Ovary (tissue), 9 donors: ENCODE results near the gene C2CD3. TPM values are rescaled to one million over a fixed set of nuclear protein-coding genes. Genes with fewer than 3 reads are reported as not detected.

Source experiments
- DNase-seq, 5 donors: peaks; one replicate each; pipeline ENCODE4 v3.0.0-alpha.2; 2019 to 2020
- H3K27ac ChIP-seq, 2 donors: fragments of 200-600 bp; one replicate each; pipeline versions ENCODE4 v1.5.1 to v1.8.0; 2019 to 2022
- H3K27me3 ChIP-seq: fragments of 200-600 bp; one replicate; pipeline ENCODE4 v1.8.0; 2022
- H3K36me3 ChIP-seq: fragments of 200-600 bp; sonication (generic); one replicate; pipeline ENCODE4 v1.5.1; 2019
- H3K4me1 ChIP-seq: one replicate; pipeline ENCODE4 v1.8.1; 2013; ENCODE audit warnings: mild to moderate bottlenecking, moderate library complexity; ENCODE audit not compliant: insufficient read depth
- H3K4me3 ChIP-seq: fragments of 200-600 bp; sonication (generic); one replicate; pipeline ENCODE4 v1.5.1; 2017
- H3K9me3 ChIP-seq, 2 donors: fragments of 200-600 bp in 1 of 2; sonication (generic) in 1 of 2; one replicate each; pipeline versions ENCODE4 v1.5.1 to v1.8.1; 2013 to 2019; ENCODE audit warnings: mild to moderate bottlenecking in 1 of 2, moderate library complexity in 1 of 2
- CTCF ChIP-seq, 3 donors: fragments of 450-650 bp in 2 of 3; fragments of 200-600 bp in 1 of 3; IDR thresholded peaks; one replicate each; pipeline versions ENCODE4 v1.5.1 to v1.8.0; 2016 to 2022; ENCODE audit warnings: antibody characterized with exemption in 3 of 3, mild to moderate bottlenecking in 1 of 3
- EP300 ChIP-seq: sonication (generic); formaldehyde crosslinking; IDR thresholded peaks from one replicate; pipeline ENCODE4 v1.6.1; 2017; ENCODE audit warnings: antibody characterized with exemption
- POLR2A ChIP-seq: fragments of 450-650 bp; IDR thresholded peaks from one replicate; pipeline ENCODE4 v1.6.1; 2017; ENCODE audit warnings: antibody characterized with exemption, mild to moderate bottlenecking, moderate library complexity
- WGBS, 3 donors: extraction: QIAGEN DNeasy Blood & Tissue Kit in 1 of 3; methylation state at CpG; one replicate each; pipeline versions ENCODE4 v1.1.5 to v1.1.7; 2013 to 2017; 5-methylcytosine and 5-hydroxymethylcytosine counted together
- intact Hi-C, 4 donors: fragments of 100-400 bp; cut with DNase I; formaldehyde crosslinking; loops; one replicate each; pipeline versions ENCODE4 v1.11.0 to v1.15.1; 2022 to 2023
- polyA plus RNA-seq, 2 donors: library from polyadenylated mRNA; stranded (reverse); fragments of 200-250 nt in 1 of 2; fragments of 350-450 nt in 1 of 2; fragmentation: Illumina TruSeq in 1 of 2; extraction: RNeasy Lipid Tissue Mini Kit (QIAGEN cat#74804) in 1 of 2; gene quantifications; one replicate each; pipeline ENCODE4 v1.2.3, GENCODE V29; 2013 to 2014
- total RNA-seq, 7 donors: library from RNA; depleted of rRNA in 2 of 7; stranded (reverse); fragments of >200 nt in 2 of 7; fragmentation: NEBNext Ultra II Directional in 3 of 7; extraction: Animal tissue kit (Norgen Biotek cat#: 25700) in 3 of 7; gene quantifications; one replicate each; pipeline versions ENCODE4 v1.1.0 to v1.2.4, GENCODE V29; 2016 to 2023
- donor health status: DM: no; HTN: no; CAD: no; lungs with moderate emphysema.
- donor health status: DM: no; HTN: no; CAD: no.
- donor health status: Bipolar disorder and iron deficiency.
- donor health status: DM: yes; HTN: yes; CAD: no.
- donor health status: DM: no; HTN: no; CAD: no.
- donor health status: DM: yes; HTN: yes; CAD: no.

C2CD3 gene
- total and polyA plus RNA-seq, 9 donors = 9.3 to 33.5 (median 17.5) TPM

GRCh38 chr11:74100231-74100630 lies 70.6 kb downstream of the C2CD3 start:
- no peak overlapping the region for H3K4me3 ChIP-seq
- H3K9me3 ChIP-seq = no peaks in the 10 kb centered on the region
- H3K27me3 ChIP-seq = no peaks in the 10 kb centered on the region
- H3K36me3 ChIP-seq = no peaks in the 10 kb centered on the region
- H3K4me1 ChIP-seq = no peaks in the 10 kb centered on the region
- intact Hi-C loops = no loop called here
- 95 to 98% (median 98%) methylated on average over 2 of the region's 2 CpGs for WGBS, 3 donors
- TF ChIP-seq POLR2A (no peak), EP300 (no peak), CTCF (IDR thresholded peaks at IDR 0.05) (no peak)
- no peak overlapping the region for H3K27ac ChIP-seq
- no peak for DNase-seq

GRCh38 chr11:74097686-74098237 lies 73.0 kb downstream of the C2CD3 start:
- TF ChIP-seq CTCF (IDR thresholded peaks at IDR 0.05) (no peak), EP300 (no peak), POLR2A (no peak)
- Histone ChIP-seq H3K36me3 (no peaks in the 10 kb centered on the region), H3K4me3 (no peak overlapping the region), H3K27ac (no peak overlapping the region), H3K4me1 (no peaks in the 10 kb centered on the region), H3K27me3 (no peaks in the 10 kb centered on the region), H3K9me3 (no peaks in the 10 kb centered on the region)
- 67 to 85% (median 82%) methylated on average over 4 of the region's 4 CpGs for WGBS, 3 donors
- no peak for DNase-seq
- intact Hi-C loops = no loop called here

DNA sequence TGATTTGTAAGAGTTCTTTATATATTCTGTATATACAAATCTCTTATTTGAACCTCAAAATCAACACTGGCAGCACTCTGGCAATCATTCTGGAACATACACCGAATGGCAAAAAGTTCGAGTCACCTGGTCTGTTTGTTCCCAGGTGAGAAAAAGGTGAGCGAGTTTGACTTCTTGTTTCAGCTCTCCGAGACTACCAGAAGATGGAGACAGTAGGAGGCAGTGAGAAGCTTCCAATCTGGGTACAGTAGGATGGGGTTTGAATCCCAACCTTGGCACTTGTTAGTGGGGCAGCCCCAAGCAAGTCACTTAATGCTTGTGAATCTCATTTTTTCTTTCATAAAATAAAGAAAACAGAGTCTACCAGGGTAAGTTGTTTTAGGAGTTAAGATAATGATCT lies 76.4 kb downstream of the C2CD3 start:
- WGBS, 3 donors = 93 to 94% (median 94%) methylated on average over 4 of the region's 4 CpGs
- Histone ChIP-seq H3K27me3 (no peaks in the 10 kb centered on the region), H3K27ac (no peak overlapping the region), H3K4me1 (no peaks in the 10 kb centered on the region), H3K4me3 (no peak overlapping the region), H3K36me3 (no peaks in the 10 kb centered on the region), H3K9me3 (no peaks in the 10 kb centered on the region)
- TF ChIP-seq POLR2A = no peak
- TF ChIP-seq EP300 = no peak
- TF ChIP-seq CTCF (IDR thresholded peaks at IDR 0.05) = no peak
- intact Hi-C loops = no loop called here
- DNase-seq = no peak

DNA sequence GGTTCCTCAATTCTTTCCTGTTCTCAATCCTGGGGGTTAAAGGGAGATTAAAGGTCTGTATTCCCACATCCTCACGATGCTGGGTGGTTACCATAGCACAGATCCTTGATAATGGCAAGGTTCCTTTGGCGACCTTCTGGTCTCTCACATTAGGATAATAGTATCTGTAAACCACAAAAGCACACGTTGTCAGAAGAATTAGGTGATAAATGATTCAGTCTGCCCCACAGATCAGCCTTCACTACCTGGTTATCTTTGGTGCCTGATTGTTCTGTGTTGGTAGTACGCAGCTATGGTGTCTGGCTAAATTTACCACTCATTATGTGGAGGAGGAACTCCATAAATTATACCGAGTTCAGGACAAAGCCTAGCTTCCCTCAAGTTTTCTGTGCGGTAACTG lies 78.4 kb downstream of the C2CD3 start:
- Histone ChIP-seq H3K27ac (no peak overlapping the region), H3K36me3 (no peaks in the 10 kb centered on the region), H3K27me3 (no peaks in the 10 kb centered on the region), H3K4me1 (no peaks in the 10 kb centered on the region), H3K4me3 (no peak overlapping the region), H3K9me3 (no peaks in the 10 kb centered on the region)
- intact Hi-C loops = no loop called here
- TF ChIP-seq POLR2A = no peak
- no peak for TF ChIP-seq EP300
- no peak for TF ChIP-seq CTCF (IDR thresholded peaks at IDR 0.05)
- DNase-seq = no peak
- WGBS, 3 donors = 57 to 71% (median 65%) methylated on average over 6 of the region's 6 CpGs
